ENCODE measurements around the gene SETD4. TPM values are rescaled to one million over a fixed set of nuclear protein-coding genes. Genes with fewer than 3 reads are reported as not detected.

SETD4 gene
- total RNA-seq, 1 experiment from 2014 or later, result 15.6 TPM

DNA sequence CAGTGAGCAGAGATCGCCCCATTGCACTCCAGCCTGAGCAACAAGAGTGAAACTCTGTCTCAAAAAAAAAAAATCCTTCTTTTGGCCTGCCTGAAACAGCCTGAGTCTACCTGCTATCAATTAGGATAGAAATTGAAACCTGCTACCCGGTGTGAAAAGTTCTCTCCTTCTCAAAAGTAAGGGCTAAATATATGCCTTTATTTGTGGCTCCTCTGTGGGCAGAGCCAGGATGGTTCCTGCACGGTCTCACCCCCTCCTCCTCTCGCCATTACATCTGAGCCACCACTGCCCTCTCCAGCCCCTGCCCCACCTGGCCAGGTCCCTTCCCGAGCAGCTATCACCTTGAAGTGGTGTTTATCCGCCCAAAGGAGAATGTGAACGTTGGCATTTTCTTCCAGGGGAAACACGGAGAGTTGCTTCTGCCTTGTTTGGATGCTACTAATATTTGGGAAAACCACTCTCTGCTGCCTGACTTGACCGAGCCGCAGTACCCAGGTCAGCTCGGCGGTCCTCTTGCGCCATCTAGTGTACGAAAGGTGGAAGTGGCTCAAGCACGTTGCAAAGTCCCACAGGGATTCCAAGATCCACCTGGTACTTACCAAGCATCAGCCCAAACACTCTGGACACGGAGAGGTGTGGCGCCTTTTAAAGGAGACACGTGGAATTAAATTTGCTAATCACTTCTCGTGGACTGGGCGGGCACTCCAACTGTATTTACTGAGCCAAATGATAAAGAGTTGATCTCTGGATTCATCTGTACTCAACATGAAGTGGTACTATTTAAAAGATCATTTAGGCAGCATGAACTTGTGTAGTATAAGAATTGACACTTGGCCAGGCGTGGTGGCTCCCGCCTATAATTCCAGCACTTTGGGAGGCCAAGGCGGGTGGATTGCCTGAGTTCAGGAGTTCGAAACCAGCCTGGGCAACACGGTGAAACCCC lies 31.9 kb downstream of the SETD4 start:
- H3K27ac ChIP-seq (ENCODE audit: low read length), result no peak overlapping the region
- no peaks in the 10 kb centered on the region for H3K9me3 ChIP-seq (ENCODE audit: control insufficient read depth, insufficient read depth, low read depth, low read length)
- POLR2A ChIA-PET, result interaction anchor here (0.6 kb wide), 1 partner anchor 1754 kb away, joined by 3 read pairs; no protein-coding TSS in a partner anchor
- H3K4me1 ChIP-seq (ENCODE audit: control insufficient read depth, insufficient read depth, low read length), result no peaks in the 10 kb centered on the region
- ATAC-seq (peak; percentile 97), DNase-seq (ENCODE audit: low read depth, low spot score) (peak; percentile 65)
- H3K4me3 ChIP-seq (ENCODE audit: low read depth in 2 of 2, low read length in 2 of 2), result no peak overlapping the region
- intact Hi-C loops (cut with micrococcal nuclease; ENCODE audit: unreplicated experiment) (loop anchor here (10.0 kb wide), 1 partner anchor 84 kb away; no protein-coding TSS in a partner anchor), in situ Hi-C loops (cut with HindIII; ENCODE audit: low pct_unique_long_range_greater_than_20kb, low sequenced_read_pairs) (no loop called here)
- CTCF ChIA-PET, result interaction anchor here (0.7 to 1.2 kb wide), 2 partner anchors 41 to 188 kb away, joined by 3 read pairs; no protein-coding TSS in a partner anchor
- no peaks in the 10 kb centered on the region for H3K36me3 ChIP-seq (ENCODE audit: control insufficient read depth, insufficient read depth, low read length)
- H3K27me3 ChIP-seq (ENCODE audit: control insufficient read depth, insufficient read depth, low read length), result no peaks in the 10 kb centered on the region
- TF ChIP-seq SIN3A (IDR thresholded peaks at IDR 0.05; ENCODE audit: borderline replicate concordance, insufficient read depth, low read depth, low read length), result no peak
- TF ChIP-seq, protein P1, sequence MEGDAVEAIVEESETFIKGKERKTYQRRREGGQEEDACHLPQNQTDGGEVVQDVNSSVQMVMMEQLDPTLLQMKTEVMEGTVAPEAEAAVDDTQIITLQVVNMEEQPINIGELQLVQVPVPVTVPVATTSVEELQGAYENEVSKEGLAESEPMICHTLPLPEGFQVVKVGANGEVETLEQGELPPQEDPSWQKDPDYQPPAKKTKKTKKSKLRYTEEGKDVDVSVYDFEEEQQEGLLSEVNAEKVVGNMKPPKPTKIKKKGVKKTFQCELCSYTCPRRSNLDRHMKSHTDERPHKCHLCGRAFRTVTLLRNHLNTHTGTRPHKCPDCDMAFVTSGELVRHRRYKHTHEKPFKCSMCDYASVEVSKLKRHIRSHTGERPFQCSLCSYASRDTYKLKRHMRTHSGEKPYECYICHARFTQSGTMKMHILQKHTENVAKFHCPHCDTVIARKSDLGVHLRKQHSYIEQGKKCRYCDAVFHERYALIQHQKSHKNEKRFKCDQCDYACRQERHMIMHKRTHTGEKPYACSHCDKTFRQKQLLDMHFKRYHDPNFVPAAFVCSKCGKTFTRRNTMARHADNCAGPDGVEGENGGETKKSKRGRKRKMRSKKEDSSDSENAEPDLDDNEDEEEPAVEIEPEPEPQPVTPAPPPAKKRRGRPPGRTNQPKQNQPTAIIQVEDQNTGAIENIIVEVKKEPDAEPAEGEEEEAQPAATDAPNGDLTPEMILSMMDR (IDR thresholded peaks at IDR 0.05), result peak; percentile 90
- no TSS peak for BruUV-seq (replicated peaks)

DNA sequence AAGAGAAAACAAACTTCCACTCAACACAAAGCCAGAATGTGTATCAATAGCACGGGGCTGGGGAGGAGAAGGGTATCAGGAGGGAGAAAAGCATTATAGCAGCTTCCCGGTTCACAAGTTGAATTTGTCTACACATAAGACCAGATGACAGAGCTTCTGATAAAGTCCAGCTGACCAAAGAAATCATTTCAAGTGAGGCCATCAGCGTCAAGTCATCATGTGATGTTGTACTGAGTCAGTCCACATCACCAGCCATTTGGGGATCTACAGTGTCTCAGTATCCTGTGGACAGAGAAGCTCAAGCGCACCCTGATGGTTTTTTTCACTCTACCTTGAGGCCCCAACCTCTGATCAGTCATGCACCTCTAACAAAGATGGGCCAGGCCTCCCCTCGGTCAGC lies 33.0 kb downstream of the SETD4 start:
- ChIA-PET POLR2A (no interaction called here), CTCF (no interaction called here)
- in situ Hi-C loops (cut with HindIII; ENCODE audit: low pct_unique_long_range_greater_than_20kb, low sequenced_read_pairs) (no loop called here), intact Hi-C loops (cut with micrococcal nuclease; ENCODE audit: unreplicated experiment) (loop anchor here (10.0 kb wide), 1 partner anchor 83 kb away; no protein-coding TSS in a partner anchor)
- no peak overlapping the region for H3K27ac ChIP-seq (ENCODE audit: low read length)
- TF ChIP-seq POLR2AphosphoS5 (IDR thresholded peaks at IDR 0.05; ENCODE audit: low read depth, low read length) (no peak), REST (IDR thresholded peaks at IDR 0.05; ENCODE audit: insufficient read depth in 1 of 2, low read depth in 2 of 2, low read length in 1 of 2) (no peak), TCF7L2 (IDR thresholded peaks at IDR 0.05; ENCODE audit: low read depth, low read length) (no peak), SIN3A (IDR thresholded peaks at IDR 0.05; ENCODE audit: borderline replicate concordance, insufficient read depth, low read depth, low read length) (no peak)
- TF ChIP-seq, protein P1 (IDR thresholded peaks at IDR 0.05), result no peak
- DNase-seq (ENCODE audit: low read depth, low spot score) (no peak), ATAC-seq (no peak)
- no TSS peak for BruUV-seq (replicated peaks)
- H3K4me1 ChIP-seq (ENCODE audit: control insufficient read depth, insufficient read depth, low read length), result no peaks in the 10 kb centered on the region
- H3K27me3 ChIP-seq (ENCODE audit: control insufficient read depth, insufficient read depth, low read length), result no peaks in the 10 kb centered on the region
- no peaks in the 10 kb centered on the region for H3K9me3 ChIP-seq (ENCODE audit: control insufficient read depth, insufficient read depth, low read depth, low read length)
- no peak overlapping the region for H3K4me3 ChIP-seq (ENCODE audit: low read depth in 2 of 2, low read length in 2 of 2)
- H3K36me3 ChIP-seq (ENCODE audit: control insufficient read depth, insufficient read depth, low read length), result no peaks in the 10 kb centered on the region
